Measurements from ENCODE around the gene SBK1. TPM values are rescaled to one million over a fixed set of nuclear protein-coding genes. Genes with fewer than 3 reads are reported as not detected.

Gene SBK1
- total RNA-seq, 1 experiment from 2014 or later: 6.7 TPM

Other genes with a start within 250 kb of the SBK1 start
- not detected in 2 replicates for gene GSG1L, start 228.8 kb upstream of the SBK1 start, total RNA-seq (2022)
- gene XPO6, start 80.6 kb upstream of the SBK1 start, total RNA-seq (2022): 110 and 112 TPM in 2 replicates
- 1.4 and 1.9 TPM in 2 replicates for gene NPIPB6, start 71.0 kb downstream of the SBK1 start, total RNA-seq (2022)
- 20.4 and 44.6 TPM in 2 replicates for gene EIF3CL, start 111.3 kb downstream of the SBK1 start, total RNA-seq (2022)
- gene NPIPB7, start 179.8 kb downstream of the SBK1 start, total RNA-seq (2022): not detected in 2 replicates
- 41.0 and 42.2 TPM in 2 replicates for gene CLN3, start 199.5 kb downstream of the SBK1 start, total RNA-seq (2022)
- 0.61 and 0.63 TPM in 2 replicates for gene APOBR, start 202.1 kb downstream of the SBK1 start, total RNA-seq (2022)
- 0.53 and 0.66 TPM in 2 replicates for gene IL27, start 214.3 kb downstream of the SBK1 start, total RNA-seq (2022)
- 8.8 and 16.6 TPM in 2 replicates for gene NUPR1, start 246.4 kb downstream of the SBK1 start, total RNA-seq (2022)

All from Caco-2 (cell line).